ENCODE data around the gene D2HGDH.

DNA sequence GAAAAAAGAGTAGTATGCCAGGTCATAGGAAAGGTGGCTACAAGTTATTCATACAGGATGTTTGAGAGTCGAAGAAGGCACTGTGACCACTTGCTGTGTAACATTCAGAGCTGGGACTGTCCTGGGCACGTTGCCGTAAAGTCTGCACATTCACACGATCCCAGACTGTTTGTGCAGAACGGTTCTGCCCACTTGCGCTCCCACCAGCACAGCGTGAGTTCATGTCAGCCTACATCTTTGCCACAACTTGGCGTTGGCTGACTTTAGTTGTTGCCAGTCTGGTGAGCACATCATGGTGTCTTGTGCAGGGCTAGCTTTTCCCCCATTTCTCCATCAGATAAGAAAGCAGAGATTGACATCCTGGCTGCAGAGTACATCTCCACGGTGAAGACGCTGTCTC is 25.6 kb upstream of the D2HGDH start:
- TF ChIP-seq CTCF (IDR thresholded peaks at IDR 0.05) (no peak), POLR2A (IDR thresholded peaks at IDR 0.05) (no peak)

All from vagina (tissue), 2 donors.